ENCODE results near the gene SH3GLB1. TPM values are rescaled to one million over a fixed set of nuclear protein-coding genes. Genes with fewer than 3 reads are reported as not detected.

The SH3GLB1 gene
- total and polyA plus RNA-seq, 2 of the 8 experiments (the other 6 are each of a cell fraction or from before 2014, with no cell fraction given): 7.7 to 43.1 TPM

DNA sequence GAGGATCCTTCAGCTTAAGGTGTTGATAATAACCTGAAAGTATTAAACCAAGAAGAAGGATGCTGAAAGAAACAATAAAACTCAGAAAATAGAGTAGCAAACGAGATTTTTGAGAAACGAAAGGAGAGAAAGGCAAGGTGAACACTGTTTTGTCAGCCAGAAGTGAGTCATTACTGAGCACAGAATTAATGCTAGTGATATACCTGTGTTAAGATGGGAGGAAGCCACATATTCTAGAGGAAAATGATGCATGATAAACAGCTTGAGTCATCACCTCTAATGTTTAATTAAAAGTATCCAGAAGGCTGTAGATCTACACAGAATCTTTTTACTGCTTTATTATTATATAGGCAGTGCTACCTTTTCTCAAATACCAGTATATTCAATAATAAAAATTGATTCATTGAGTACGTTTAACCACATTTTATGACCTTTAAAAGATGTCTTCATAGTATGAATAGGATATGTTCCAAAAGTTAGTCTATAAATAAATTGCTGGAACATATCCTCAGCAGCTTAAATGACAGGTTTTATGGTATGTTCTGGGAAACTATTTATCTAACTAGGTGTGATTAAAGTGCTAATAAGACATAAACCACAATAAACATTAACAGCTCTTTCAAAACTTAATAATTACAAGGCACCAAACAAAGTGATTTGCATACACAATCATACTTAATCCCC lies 10.3 kb downstream of the SH3GLB1 start:
- Histone ChIP-seq H3K79me1 (ENCODE audit: low read depth, low read length) (no peaks in the 10 kb centered on the region), H4K8ac (ENCODE audit: extremely low read depth, insufficient read depth, low read length) (no peak overlapping the region), H3K18ac (ENCODE audit: extremely low read depth, low read length) (no peak overlapping the region), H3K4me1 (replicated peaks in 1 of 4; ENCODE audit: control insufficient read depth in 3 of 4, insufficient read depth in 4 of 4, low read length in 3 of 4) (no peaks in the 10 kb centered on the region), H3K9me3 (ENCODE audit: insufficient read depth in 2 of 2, low read depth in 1 of 2, low read length in 1 of 2) (no peaks in the 10 kb centered on the region), H4K5ac (ENCODE audit: insufficient read length, low read depth, low read length) (no peak overlapping the region), H3K4ac (replicated peaks; ENCODE audit: insufficient read length, low read depth, low read length) (no peak overlapping the region), H2AK5ac (ENCODE audit: low read depth, low read length) (no peak overlapping the region), H3K27me3 (replicated peaks in 1 of 4; ENCODE audit: control insufficient read depth in 3 of 4, extremely low read depth in 1 of 4, insufficient read depth in 3 of 4, low read length in 3 of 4) (no peaks in the 10 kb centered on the region), H2BK15ac (ENCODE audit: low read length) (no peak overlapping the region), H3K4me3 (ENCODE audit: extremely low read depth in 1 of 4, insufficient read depth in 2 of 4, low read depth in 3 of 4, low read length in 4 of 4) (no peak overlapping the region), H2BK20ac (ENCODE audit: low read length) (no peak overlapping the region), H3K23ac (ENCODE audit: insufficient read length) (no peak overlapping the region), H4K91ac (replicated peaks; ENCODE audit: insufficient read length, low read length) (no peak overlapping the region), H3K36me3 (ENCODE audit: control insufficient read depth in 2 of 4, insufficient read depth in 4 of 4, low read length in 3 of 4) (peaks cover 0 to 12% (median under 1%) of the 10 kb centered on the region in 4 experiments; a peak in 2 of 8 replicates), H3K56ac (replicated peaks; ENCODE audit: insufficient read length, low read depth, low read length) (no peak overlapping the region), H3K27ac (ENCODE audit: low read depth, low read length) (no peak overlapping the region), H3K9ac (replicated peaks in 1 of 4; ENCODE audit: extremely low read depth in 1 of 4, low read depth in 3 of 4, low read length in 3 of 4) (no peak overlapping the region), H3K23me2 (ENCODE audit: low read depth, low read length) (no peaks in the 10 kb centered on the region), H3K14ac (ENCODE audit: insufficient read length) (no peak overlapping the region), H2BK120ac (replicated peaks; ENCODE audit: low read depth, low read length) (no peak overlapping the region), H2AFZ (ENCODE audit: low read length) (no peak overlapping the region), H2BK5ac (ENCODE audit: low read depth, low read length) (no peak overlapping the region), H3K79me2 (ENCODE audit: control insufficient read depth in 1 of 2, insufficient read depth in 2 of 2, low read length in 2 of 2) (peaks cover 0 to 22% of the 10 kb centered on the region in 2 experiments; a peak in 2 of 4 replicates), H2BK12ac (ENCODE audit: low read depth, low read length) (no peak overlapping the region), H4K20me1 (replicated peaks in 1 of 2; ENCODE audit: control insufficient read depth in 1 of 2, insufficient read depth in 2 of 2, low read length in 2 of 2) (peaks cover 0 to 2% of the 10 kb centered on the region in 2 experiments), H3K4me2 (ENCODE audit: insufficient read depth in 1 of 2, low read depth in 2 of 2, low read length in 2 of 2) (no peak overlapping the region)
- POLR2A ChIA-PET (ENCODE audit: partially characterized antibody): interaction anchor here (1.7 kb wide), 1 partner anchor 10 kb away, joined by 6 read pairs; the partner anchor contains the start of gene SH3GLB1
- CTCF ChIA-PET (ENCODE audit: partially characterized antibody): interaction anchor here (0.6 to 4.2 kb wide), 4 partner anchors 9 to 250 kb away, joined by 3 to 38 read pairs (median 6); partner anchors contain the start of gene SH3GLB1
- 79% methylated on average over 3 of the region's 3 CpGs; no CpG with 5 or more reads in 1 of the 2 experiments for WGBS, 2 experiments (ENCODE audit: extremely low coverage in 1 of 2, insufficient coverage in 1 of 2, insufficient read length in 1 of 2, insufficient replicate concordance in 2 of 2, low coverage in 1 of 2, low lambda C conversion rate in 2 of 2, missing lambda C conversion rate in 1 of 2)
- DNase-seq (ENCODE audit: low read depth in 1 of 2, low spot score in 2 of 2): no peak
- FAIRE-seq: no peak
- TF ChIP-seq POU5F1 (IDR thresholded peaks at IDR 0.05; ENCODE audit: low read depth, low read length) (no peak), TBP (IDR thresholded peaks at IDR 0.05; ENCODE audit: low read depth, low read length) (no peak), GABPA (IDR thresholded peaks at IDR 0.05; ENCODE audit: borderline replicate concordance, insufficient read depth, low read length) (no peak), SP2 (IDR thresholded peaks at IDR 0.05; ENCODE audit: low read length) (no peak), BACH1 (IDR thresholded peaks at IDR 0.05; ENCODE audit: low read length) (no peak), RAD21 (IDR thresholded peaks at IDR 0.05 in 1 of 2, conservative IDR thresholded peaks at IDR 0.05 in 1 of 2; ENCODE audit: low read depth in 2 of 2, low read length in 2 of 2) (no peak), NRF1 (IDR thresholded peaks at IDR 0.05; ENCODE audit: low read depth, low read length) (no peak), RXRA (IDR thresholded peaks at IDR 0.05; ENCODE audit: insufficient read depth, low read depth, low read length) (no peak), SRF (IDR thresholded peaks at IDR 0.05; ENCODE audit: low read depth, low read length) (no peak), SIRT6 (IDR thresholded peaks at IDR 0.05; ENCODE audit: low read length) (no peak)
- TF ChIP-seq, protein P1, sequence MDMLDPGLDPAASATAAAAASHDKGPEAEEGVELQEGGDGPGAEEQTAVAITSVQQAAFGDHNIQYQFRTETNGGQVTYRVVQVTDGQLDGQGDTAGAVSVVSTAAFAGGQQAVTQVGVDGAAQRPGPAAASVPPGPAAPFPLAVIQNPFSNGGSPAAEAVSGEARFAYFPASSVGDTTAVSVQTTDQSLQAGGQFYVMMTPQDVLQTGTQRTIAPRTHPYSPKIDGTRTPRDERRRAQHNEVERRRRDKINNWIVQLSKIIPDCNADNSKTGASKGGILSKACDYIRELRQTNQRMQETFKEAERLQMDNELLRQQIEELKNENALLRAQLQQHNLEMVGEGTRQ (IDR thresholded peaks at IDR 0.05; ENCODE audit: low read length): no peak
